Activated CD4-positive, CD25-positive, alpha-beta regulatory T cell treated with anti-CD3 and anti-CD28 coated beads, Interleukin-2, amount 50 U/mL, for 72 hours (primary cell): ENCODE measurements around the gene C1orf226.
"Not testable (repeated sequence)": the region's sequence is repeated elsewhere in the genome, so short reads cannot be mapped to it uniquely, and the experiment has no call there.

Source experiments
- DNase-seq: peaks from one replicate; pipeline ENCODE4 v3.0.0; 2021

C1orf226 gene

GRCh38 chr1:162381383-162381782 lies at the start of gene C1orf226:
TSS of gene C1orf226 (plus strand) at chr1:162381728. CDS start at chr1:162381902, 174 bp downstream.
- no peak for DNase-seq

DNA sequence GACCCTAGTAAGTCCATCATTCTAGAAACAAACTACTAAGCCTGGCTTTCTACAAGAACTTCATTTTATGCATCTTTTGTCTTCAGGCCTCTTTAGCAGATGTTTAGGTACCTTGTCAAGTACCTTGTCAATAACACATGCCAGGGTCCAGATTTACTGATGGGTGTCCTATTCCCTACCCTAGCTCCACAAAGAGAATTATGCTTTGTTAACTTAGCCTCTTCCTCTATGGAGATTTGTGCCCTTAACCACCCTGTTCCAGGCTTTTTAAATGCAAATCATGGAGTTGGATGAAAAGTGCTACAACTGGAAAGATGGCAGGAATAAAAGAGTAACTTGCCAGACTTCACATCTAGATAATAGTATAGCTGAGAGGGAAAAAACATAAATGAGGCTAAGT lies 47.5 kb upstream of the C1orf226 start:
- no peak for DNase-seq

DNA sequence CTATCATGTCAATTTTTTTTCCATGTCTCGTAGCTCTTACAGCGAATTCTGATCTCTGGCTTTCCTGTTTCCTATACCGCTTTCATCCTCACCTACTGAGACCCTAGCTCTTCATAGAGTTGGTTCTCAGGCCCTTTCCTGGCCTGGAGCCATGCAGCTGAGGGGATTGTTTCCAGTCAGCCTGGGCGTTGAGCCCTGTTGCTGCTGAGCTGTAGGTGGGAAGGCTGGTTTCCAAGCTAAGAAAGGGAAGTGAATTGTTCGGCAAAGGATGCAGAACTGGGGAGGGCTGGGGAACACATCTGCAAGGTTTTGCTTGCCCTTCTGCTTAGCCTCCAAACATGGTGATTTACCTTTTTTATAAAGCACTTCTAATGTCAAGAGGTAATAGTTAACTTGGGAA lies 46.4 kb upstream of the C1orf226 start:
- no peak for DNase-seq

DNA sequence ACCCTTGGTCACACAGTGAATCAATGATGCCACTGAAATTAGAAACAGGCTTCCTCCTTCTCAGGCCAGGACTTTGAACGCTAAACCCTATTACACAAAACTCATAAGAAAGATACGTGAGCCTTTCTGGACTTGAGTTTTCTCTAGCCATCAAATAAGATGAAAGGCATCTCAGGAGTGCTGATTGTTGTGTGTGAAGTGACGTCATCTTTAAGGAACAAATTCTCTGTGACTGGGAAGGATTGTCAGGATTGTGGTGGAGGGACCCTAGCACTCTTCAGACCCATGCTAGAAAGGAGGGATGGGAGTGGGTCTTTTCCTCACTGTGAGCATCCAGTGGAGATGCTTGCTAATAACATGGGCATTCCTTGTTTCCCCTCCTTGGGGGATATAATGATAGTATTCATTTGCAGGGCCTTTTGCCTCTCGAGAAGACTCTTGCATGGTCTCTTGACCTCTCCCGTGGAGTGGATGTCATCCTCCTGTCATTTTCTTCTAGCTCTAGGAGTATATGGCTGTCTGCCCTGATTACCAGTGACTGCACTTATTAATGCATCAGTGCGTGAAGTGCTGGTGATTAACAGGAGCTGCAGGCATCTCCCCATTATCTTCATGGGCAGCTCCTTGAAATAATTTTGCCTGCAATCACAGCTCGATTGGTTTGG lies 44.8 kb upstream of the C1orf226 start:
- DNase-seq = no peak

- no peak for DNase-seq
Measured at GRCh38 chr1:162342452-162342983, 39.0 kb upstream of the C1orf226 start.

GRCh38 chr1:162343470-162343869 lies 38.1 kb upstream of the C1orf226 start:
- no peak for DNase-seq

DNA sequence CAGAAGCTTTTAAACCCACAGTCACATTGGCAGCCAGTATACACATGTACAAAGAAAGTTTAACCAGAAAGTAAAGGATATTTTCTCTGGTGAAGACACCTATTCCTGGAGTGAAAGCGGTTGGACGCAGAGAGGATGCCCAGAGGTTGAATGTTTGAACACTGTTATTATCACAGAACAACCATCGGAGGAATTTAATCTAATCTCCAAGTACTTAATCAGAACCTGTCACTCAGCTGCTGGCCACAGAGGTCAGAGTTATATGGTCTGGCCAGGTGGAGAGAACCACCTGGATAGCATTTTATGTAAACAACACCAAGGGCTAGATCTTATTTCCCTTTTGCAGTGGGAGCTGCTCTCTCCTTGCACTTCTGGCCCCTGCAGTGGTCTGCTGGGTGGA lies 34.2 kb upstream of the C1orf226 start:
- DNase-seq = no peak

GRCh38 chr1:162349635-162350330 lies 31.7 kb upstream of the C1orf226 start:
- no peak for DNase-seq

- DNase-seq = no peak
Measured at GRCh38 chr1:162351246-162351842, 30.2 kb upstream of the C1orf226 start.

DNA sequence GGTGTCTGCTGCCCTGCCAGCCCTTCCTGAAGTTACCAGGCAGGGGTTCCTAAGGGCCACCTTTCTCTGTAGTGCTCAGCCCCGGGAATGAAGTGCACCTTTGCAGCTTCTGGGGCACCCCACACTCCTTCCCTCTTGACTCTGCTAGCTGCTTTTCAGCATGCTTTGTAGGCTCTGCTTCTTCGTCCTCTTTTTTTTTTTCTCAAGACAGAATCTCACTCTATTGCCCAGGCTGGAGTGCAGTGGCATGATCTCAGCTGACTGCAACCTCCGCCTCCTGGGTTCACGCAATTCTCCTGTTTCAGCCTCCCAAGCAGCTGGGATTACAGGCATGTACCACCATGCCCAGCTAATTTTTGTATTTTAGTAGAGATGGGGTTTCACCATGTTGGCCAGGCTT lies 29.7 kb upstream of the C1orf226 start:
- DNase-seq = not testable (repeated sequence)

DNA sequence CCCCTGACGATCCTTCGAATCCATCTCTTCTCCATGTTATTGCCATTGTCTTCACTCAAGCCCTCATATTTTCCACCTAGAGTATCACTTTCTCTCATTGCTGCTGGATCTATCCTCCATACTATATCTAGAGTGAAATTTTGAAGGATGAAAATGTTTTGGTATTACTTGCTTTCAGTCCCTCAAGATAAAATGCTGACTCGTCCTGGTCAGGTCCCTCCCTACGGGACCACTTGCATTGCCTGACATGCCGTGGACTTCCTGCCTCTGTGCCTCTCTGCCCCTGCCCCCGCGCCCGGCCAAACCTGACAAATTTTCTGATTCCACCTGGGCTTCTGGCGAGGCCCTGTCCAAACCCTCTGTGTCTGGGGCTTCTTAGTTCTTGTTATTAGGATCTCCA lies 28.4 kb upstream of the C1orf226 start:
- DNase-seq = no peak

- no peak for DNase-seq
Measured at GRCh38 chr1:162353702-162354101, 27.8 kb upstream of the C1orf226 start.

- no peak for DNase-seq
Measured at GRCh38 chr1:162357681-162358266, 23.8 kb upstream of the C1orf226 start.

DNA sequence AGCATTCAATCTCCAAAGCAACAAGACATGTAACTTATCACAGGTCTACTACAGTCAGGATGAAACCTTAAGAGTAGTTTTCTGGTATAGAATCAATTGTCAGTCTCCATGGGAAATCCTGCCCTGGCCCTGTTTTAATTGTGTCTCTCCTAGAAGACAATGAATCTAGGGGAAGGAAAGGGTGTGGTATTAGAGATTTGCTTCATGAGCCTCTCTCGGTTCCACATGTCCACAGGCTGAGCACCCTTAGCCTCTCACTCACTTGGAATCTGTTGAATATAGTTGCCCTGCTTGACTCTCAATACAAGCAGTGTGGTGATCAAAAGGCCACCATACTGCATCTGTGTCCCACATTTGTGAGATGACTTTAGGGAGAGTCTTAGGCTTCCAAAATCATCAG lies 22.6 kb upstream of the C1orf226 start:
- no peak for DNase-seq

DNA sequence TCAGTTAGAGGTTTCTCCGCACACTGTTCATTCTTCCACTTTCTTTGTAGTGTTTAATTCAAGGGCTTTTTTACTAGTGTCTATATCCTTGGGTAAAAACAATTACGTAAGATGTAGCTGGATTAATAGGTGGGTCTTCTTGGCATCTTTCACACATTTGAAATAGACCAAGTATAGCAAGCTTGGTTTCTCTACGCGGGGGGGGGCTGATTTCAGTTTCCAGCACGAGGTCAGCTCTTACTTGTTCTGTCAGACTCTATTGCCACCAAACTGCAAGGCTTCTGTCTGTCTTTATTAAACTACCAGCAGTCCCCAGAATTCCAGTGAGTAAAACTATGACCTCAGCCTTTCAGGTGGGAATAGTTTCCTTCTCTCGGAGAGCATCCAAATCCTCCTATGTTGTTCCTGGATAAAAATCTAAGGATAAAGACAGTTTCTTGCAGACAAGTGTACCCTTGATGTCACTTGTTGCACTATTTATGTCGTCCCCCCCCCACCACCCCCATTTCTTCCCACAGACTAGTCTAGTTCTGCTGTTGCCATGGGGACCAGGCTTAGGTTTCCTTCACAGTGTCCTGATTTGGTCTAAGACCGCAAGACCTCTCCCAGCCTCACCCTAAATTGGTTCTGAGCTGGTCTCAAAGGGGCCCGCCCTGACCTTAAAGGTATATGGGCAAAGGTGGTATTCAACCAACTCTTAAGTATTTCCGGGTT lies 21.8 kb upstream of the C1orf226 start:
- DNase-seq = no peak

DNA sequence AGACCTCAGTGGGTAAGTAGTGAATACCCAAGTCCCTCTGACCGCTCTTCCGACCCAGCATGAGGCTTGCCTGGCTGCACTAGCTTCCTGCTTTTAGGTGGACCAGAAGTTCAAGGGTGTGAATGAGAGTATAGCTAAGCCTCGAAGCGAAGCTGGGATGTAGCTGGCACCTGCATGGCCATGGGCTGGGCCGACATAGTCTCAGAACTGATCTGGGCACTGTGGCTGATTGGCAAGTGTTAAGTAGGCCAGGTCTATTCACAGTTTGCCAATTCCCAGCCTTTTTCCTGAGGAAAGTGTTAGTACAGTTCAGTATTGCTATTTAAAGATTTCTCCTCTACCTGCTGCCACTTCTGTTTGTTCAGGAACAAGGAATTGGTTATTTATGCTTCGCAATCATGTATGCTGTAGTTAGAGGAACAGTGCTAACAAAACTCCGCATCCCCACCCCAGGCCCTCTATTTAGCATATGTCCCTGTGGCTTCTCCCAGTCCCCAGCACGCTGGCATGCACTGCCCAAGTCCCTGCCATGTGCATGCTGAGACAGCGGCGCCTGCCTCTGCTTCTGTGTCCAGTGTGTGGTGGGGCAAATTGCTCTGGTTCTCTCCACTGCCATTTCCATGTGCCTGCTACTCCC lies 21.2 kb upstream of the C1orf226 start:
- DNase-seq = no peak

DNA sequence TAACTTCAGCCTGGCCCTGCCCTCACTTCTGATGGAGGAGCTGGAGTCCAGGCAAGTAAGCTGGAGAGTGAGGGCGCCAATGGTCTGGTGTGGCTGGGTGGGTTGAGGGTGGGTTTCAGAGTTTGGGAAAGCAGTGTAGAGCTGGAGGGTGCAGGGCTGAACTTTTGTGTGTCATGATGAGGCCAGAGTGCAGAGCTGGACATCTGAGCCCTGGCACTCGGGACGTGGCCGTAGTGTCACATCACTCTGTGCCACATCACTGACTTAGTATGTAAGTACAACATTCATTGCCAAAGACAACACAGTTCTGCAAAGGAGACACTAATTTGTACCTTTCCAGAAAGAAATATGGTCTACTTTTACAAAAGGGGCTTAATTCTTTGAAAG lies 20.7 kb upstream of the C1orf226 start:
- DNase-seq = no peak

GRCh38 chr1:162361349-162361748 lies 20.2 kb upstream of the C1orf226 start:
- no peak for DNase-seq

GRCh38 chr1:162363823-162364222 lies 17.7 kb upstream of the C1orf226 start:
- no peak for DNase-seq

GRCh38 chr1:162364498-162364897 lies 17.0 kb upstream of the C1orf226 start:
- no peak for DNase-seq

DNA sequence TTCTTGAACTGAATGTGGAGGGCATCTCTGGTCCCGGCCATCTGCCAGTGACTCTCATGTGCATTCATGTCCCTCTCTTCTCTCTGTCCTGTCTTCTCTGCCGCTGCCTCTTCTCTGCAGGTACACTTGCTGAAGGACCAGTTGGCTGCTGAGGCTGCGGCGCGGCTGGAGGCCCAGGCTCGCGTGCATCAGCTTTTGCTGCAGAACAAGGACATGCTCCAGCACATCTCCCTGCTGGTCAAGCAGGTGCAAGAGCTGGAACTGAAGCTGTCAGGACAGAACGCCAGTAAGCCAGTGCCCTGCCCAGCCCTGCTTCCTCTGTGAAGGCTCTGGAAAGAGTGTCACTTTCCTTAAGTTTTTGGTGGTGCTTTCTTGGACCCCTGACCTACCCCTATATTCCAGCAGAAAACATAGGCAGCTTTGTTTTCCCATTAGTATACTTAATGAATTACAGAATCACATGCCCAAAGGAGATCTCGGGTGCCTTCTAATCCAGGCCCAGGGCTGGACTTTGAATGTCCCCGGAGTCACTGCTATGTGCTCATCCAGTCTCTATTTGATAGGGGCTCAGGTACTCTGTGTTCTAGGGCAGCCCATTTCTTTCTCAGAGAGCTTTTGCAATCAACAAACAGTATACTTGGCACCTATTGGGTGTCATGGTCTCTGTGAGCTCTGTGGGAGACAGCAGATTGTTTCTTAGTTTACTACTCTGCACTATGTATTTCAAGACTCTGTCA lies 16.1 kb upstream of the C1orf226 start:
- no peak for DNase-seq

GRCh38 chr1:162366149-162366548 lies 15.4 kb upstream of the C1orf226 start:
- DNase-seq = no peak
